Kidney (tissue), 14 donors: ENCODE results near the gene PIEZO2. TPM values are rescaled to one million over a fixed set of nuclear protein-coding genes. Genes with fewer than 3 reads are reported as not detected.
A peak's percentile ranks its signal among the peaks of the same experiment; 100 is the strongest.

Experiments used
- DNase-seq, 5 donors: peaks; one replicate each; pipeline ENCODE4 v3.0.0-alpha.2; 2013 to 2020
- FAIRE-seq: peaks from 2 replicates; lab custom pipeline; 2012; peaks lifted over from hg19 to GRCh38; lab: Jason Lieb, UNC
- H3K27ac ChIP-seq, 2 donors: one replicate each; pipeline ENCODE4 v1.7.0; 2013; ENCODE audit warnings: low read depth in 2 of 2, low read length in 2 of 2, inconsistent platforms in 1 of 2
- H3K27me3 ChIP-seq: one replicate; pipeline ENCODE4 v1.7.1; 2013; ENCODE audit warnings: low read length, inconsistent platforms; ENCODE audit not compliant: control insufficient read depth, insufficient read depth
- H3K36me3 ChIP-seq, 3 donors: one replicate each; pipeline versions ENCODE4 v1.7.0 to v1.7.1; 2013; ENCODE audit warnings: low read length in 3 of 3, control low read depth in 1 of 3, inconsistent platforms in 1 of 3; ENCODE audit not compliant: insufficient read depth in 3 of 3, control insufficient read depth in 2 of 3
- H3K4me1 ChIP-seq, 3 donors: one replicate each; pipeline versions ENCODE4 v1.7.0 to v1.7.1; 2013; ENCODE audit warnings: low read length in 3 of 3, inconsistent platforms in 1 of 3, low read depth in 1 of 3; ENCODE audit not compliant: control insufficient read depth in 2 of 3, insufficient read depth in 2 of 3
- H3K4me3 ChIP-seq, 3 donors: one replicate each; pipeline versions ENCODE4 v1.7.0 to v1.8.1; 2013; ENCODE audit warnings: low read length in 3 of 3, control low read depth in 1 of 3, inconsistent platforms in 1 of 3
- H3K9ac ChIP-seq, 3 donors: one replicate each; pipeline versions ENCODE4 v1.7.0 to v1.7.1; 2013; ENCODE audit warnings: low read length in 3 of 3, control low read depth in 1 of 3, inconsistent platforms in 1 of 3
- H3K9me3 ChIP-seq, 3 donors: one replicate each; pipeline versions ENCODE4 v1.7.0 to v1.7.1; 2013; ENCODE audit warnings: low read length in 3 of 3, control low read depth in 1 of 3, inconsistent platforms in 1 of 3; ENCODE audit not compliant: control insufficient read depth in 2 of 3, insufficient read depth in 1 of 3
- CTCF ChIP-seq: IDR thresholded peaks from 3 replicates; pipeline ENCODE4 v1.5.1; 2012; ENCODE audit warnings: mild to moderate bottlenecking, moderate library complexity, borderline replicate concordance; ENCODE audit not compliant: insufficient read depth; ENCODE audit errors: extremely low read depth
- intact Hi-C: fragments of 100-400 bp; cut with DNase I; formaldehyde crosslinking; loops from one replicate; pipeline ENCODE4 v1.11.1; 2022
- polyA plus RNA-seq: library from polyadenylated mRNA; stranded (reverse); fragments of 350-450 nt; fragmentation: Illumina TruSeq; extraction: RNeasy Lipid Tissue Mini Kit (QIAGEN cat#74804); gene quantifications from one replicate; pipeline ENCODE4 v1.2.3, GENCODE V29; 2014; ENCODE audit warnings: low read depth, low replicate concordance; ENCODE audit not compliant: insufficient read depth
- total RNA-seq: library from RNA; stranded (reverse); fragmentation: NEBNext Ultra II Directional; extraction: Animal tissue kit (Norgen Biotek cat#: 25700); gene quantifications from one replicate; pipeline ENCODE4 v1.2.1, GENCODE V29; 2021
- donor health status: control.
- donor health status: control.
- donor health status: control.
- donor health status: control.
- donor health status: control.
- donor health status: DM: yes; HTN: yes; CAD: no.
- donor health status: Normal renal cell carcinoma (clear cell type).

The PIEZO2 gene
- total and polyA plus RNA-seq, 2 donors from 2014 or later: 1.1 to 4.1 TPM

- H3K36me3 ChIP-seq: no peaks in the 10 kb centered on the region
- peak in 1 of 5 donors; percentile 25 for DNase-seq
- intact Hi-C loops: no loop called here
- H3K4me3 ChIP-seq: no peak overlapping the region
- no peaks in the 10 kb centered on the region for H3K4me1 ChIP-seq
- no peak for TF ChIP-seq CTCF
- H3K27ac ChIP-seq: no peak overlapping the region
- H3K9ac ChIP-seq: no peak overlapping the region
- no peaks in the 10 kb centered on the region for H3K9me3 ChIP-seq
- no peak for FAIRE-seq
- no peaks in the 10 kb centered on the region for H3K27me3 ChIP-seq
Measured at GRCh38 chr18:11074889-11075288, 74.5 kb downstream of the PIEZO2 start.

- no peak overlapping the region for H3K4me3 ChIP-seq
- H3K4me1 ChIP-seq: no peaks in the 10 kb centered on the region
- H3K27ac ChIP-seq: no peak overlapping the region
- DNase-seq (no peak), FAIRE-seq (no peak)
- no peaks in the 10 kb centered on the region for H3K36me3 ChIP-seq
- no peaks in the 10 kb centered on the region for H3K9me3 ChIP-seq
- TF ChIP-seq CTCF: no peak
- no peak overlapping the region for H3K9ac ChIP-seq
- H3K27me3 ChIP-seq: no peaks in the 10 kb centered on the region
- intact Hi-C loops: no loop called here
Measured at GRCh38 chr18:11073971-11074370, 75.4 kb downstream of the PIEZO2 start.

- intact Hi-C loops: no loop called here
- DNase-seq: no peak
- no peak overlapping the region for H3K4me3 ChIP-seq
- H3K27ac ChIP-seq: no peak overlapping the region
- FAIRE-seq: no peak
- H3K27me3 ChIP-seq: no peaks in the 10 kb centered on the region
- no peak overlapping the region for H3K9ac ChIP-seq
- TF ChIP-seq CTCF: no peak
- H3K36me3 ChIP-seq: no peaks in the 10 kb centered on the region
- H3K4me1 ChIP-seq: no peaks in the 10 kb centered on the region
- H3K9me3 ChIP-seq: no peaks in the 10 kb centered on the region
Measured at GRCh38 chr18:11072632-11073031, 76.7 kb downstream of the PIEZO2 start.

GRCh38 chr18:11071300-11071699 is 78.1 kb downstream of the PIEZO2 start:
- FAIRE-seq (no peak), DNase-seq (no peak)
- Histone ChIP-seq H3K36me3 (no peaks in the 10 kb centered on the region), H3K9me3 (no peaks in the 10 kb centered on the region), H3K27me3 (no peaks in the 10 kb centered on the region), H3K27ac (no peak overlapping the region), H3K4me1 (no peaks in the 10 kb centered on the region), H3K4me3 (no peak overlapping the region), H3K9ac (no peak overlapping the region)
- no peak for TF ChIP-seq CTCF
- intact Hi-C loops: no loop called here
